ENCODE measurements around the gene BARHL1. TPM values are rescaled to one million over a fixed set of nuclear protein-coding genes. Genes with fewer than 3 reads are reported as not detected.

BARHL1 gene
- polyA plus RNA-seq, 1 donor from 2014 or later: not detected

DNA sequence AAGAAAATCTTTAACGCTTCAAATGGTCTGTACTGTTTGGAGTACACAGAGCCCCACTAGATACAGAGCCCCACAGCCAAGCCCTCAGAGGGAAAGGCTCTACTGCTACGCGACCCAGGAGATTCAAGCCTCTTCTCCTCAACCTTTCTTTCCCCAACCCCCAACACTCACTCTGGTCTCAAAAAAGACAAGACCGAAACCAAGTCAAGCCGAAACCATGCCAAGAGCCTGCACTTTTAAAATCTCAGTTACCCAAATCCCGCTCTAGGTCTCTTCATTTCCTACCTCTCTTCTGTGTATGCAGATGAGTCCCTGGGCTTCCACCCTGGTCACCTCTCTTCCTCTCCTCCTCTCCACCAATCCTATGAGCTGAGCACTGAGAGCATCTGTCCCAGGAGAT is 31.9 kb downstream of the BARHL1 start:
- Histone ChIP-seq H3F3A (ENCODE audit: insufficient read depth, low read length, poor library complexity, severe bottlenecking) (no peaks in the 10 kb centered on the region), H3K4me3 (ENCODE audit: low read length) (no peak overlapping the region), H3K4me2 (ENCODE audit: low read length) (no peak overlapping the region), H4K20me1 (ENCODE audit: insufficient read depth) (no peaks in the 10 kb centered on the region), H3K9me3 (ENCODE audit: low read length) (no peaks in the 10 kb centered on the region), H3K9ac (ENCODE audit: low read length) (no peak overlapping the region), H3K27ac (ENCODE audit: low read length) (no peak overlapping the region), H3K79me2 (replicated peaks; ENCODE audit: insufficient read depth, low read length) (no peaks in the 10 kb centered on the region), H3K36me3 (ENCODE audit: insufficient read depth, low read length) (peaks cover 3% of the 10 kb centered on the region), H3K27me3 (ENCODE audit: insufficient read depth, low read depth, low read length) (no peaks in the 10 kb centered on the region), H2AFZ (ENCODE audit: low read depth, low read length) (no peak overlapping the region), H3K9me2 (ENCODE audit: insufficient read depth, low read length) (no peaks in the 10 kb centered on the region)
- TF ChIP-seq EP300 (conservative IDR thresholded peaks at IDR 0.05; ENCODE audit: poor library complexity, severe bottlenecking): no peak
- no peak for TF ChIP-seq MXI1 (conservative IDR thresholded peaks at IDR 0.05; ENCODE audit: poor library complexity, severe bottlenecking)
- no peak for TF ChIP-seq EZH2 (IDR thresholded peaks at IDR 0.05; ENCODE audit: borderline replicate concordance, insufficient read depth, low read length, poor library complexity, severe bottlenecking)
- TF ChIP-seq RAD21 (conservative IDR thresholded peaks at IDR 0.05): no peak
- no peak for TF ChIP-seq POLR2AphosphoS5 (IDR thresholded peaks at IDR 0.05)
- TF ChIP-seq TAF1 (IDR thresholded peaks at IDR 0.05; ENCODE audit: low read depth): no peak
- no peak for TF ChIP-seq REST (IDR thresholded peaks at IDR 0.05; ENCODE audit: borderline replicate concordance)
- no peak for TF ChIP-seq SMC3 (conservative IDR thresholded peaks at IDR 0.05; ENCODE audit: poor library complexity)
- TF ChIP-seq, protein P1, sequence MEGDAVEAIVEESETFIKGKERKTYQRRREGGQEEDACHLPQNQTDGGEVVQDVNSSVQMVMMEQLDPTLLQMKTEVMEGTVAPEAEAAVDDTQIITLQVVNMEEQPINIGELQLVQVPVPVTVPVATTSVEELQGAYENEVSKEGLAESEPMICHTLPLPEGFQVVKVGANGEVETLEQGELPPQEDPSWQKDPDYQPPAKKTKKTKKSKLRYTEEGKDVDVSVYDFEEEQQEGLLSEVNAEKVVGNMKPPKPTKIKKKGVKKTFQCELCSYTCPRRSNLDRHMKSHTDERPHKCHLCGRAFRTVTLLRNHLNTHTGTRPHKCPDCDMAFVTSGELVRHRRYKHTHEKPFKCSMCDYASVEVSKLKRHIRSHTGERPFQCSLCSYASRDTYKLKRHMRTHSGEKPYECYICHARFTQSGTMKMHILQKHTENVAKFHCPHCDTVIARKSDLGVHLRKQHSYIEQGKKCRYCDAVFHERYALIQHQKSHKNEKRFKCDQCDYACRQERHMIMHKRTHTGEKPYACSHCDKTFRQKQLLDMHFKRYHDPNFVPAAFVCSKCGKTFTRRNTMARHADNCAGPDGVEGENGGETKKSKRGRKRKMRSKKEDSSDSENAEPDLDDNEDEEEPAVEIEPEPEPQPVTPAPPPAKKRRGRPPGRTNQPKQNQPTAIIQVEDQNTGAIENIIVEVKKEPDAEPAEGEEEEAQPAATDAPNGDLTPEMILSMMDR (IDR thresholded peaks at IDR 0.05; ENCODE audit: poor library complexity, severe bottlenecking): no peak

GRCh38 chr9:132615774-132616173 is 33.4 kb downstream of the BARHL1 start:
- H3K79me2 ChIP-seq (replicated peaks; ENCODE audit: insufficient read depth, low read length): no peaks in the 10 kb centered on the region
- TF ChIP-seq SMC3 (conservative IDR thresholded peaks at IDR 0.05; ENCODE audit: poor library complexity): no peak
- TF ChIP-seq, protein P1 (IDR thresholded peaks at IDR 0.05; ENCODE audit: poor library complexity, severe bottlenecking): no peak
- no peak for TF ChIP-seq RAD21 (conservative IDR thresholded peaks at IDR 0.05)
- TF ChIP-seq TAF1 (IDR thresholded peaks at IDR 0.05; ENCODE audit: low read depth): no peak
- no peak for TF ChIP-seq MXI1 (conservative IDR thresholded peaks at IDR 0.05; ENCODE audit: poor library complexity, severe bottlenecking)
- no peak for TF ChIP-seq POLR2AphosphoS5 (IDR thresholded peaks at IDR 0.05)
- TF ChIP-seq REST (IDR thresholded peaks at IDR 0.05; ENCODE audit: borderline replicate concordance): no peak
- no peak for TF ChIP-seq EP300 (conservative IDR thresholded peaks at IDR 0.05; ENCODE audit: poor library complexity, severe bottlenecking)
- no peak for TF ChIP-seq EZH2 (IDR thresholded peaks at IDR 0.05; ENCODE audit: borderline replicate concordance, insufficient read depth, low read length, poor library complexity, severe bottlenecking)
- no peak overlapping the region for H3K4me2 ChIP-seq (ENCODE audit: low read length)
- H3K9me2 ChIP-seq (ENCODE audit: insufficient read depth, low read length): no peaks in the 10 kb centered on the region
- no peak overlapping the region for H3K4me3 ChIP-seq (ENCODE audit: low read length)
- no peaks in the 10 kb centered on the region for H4K20me1 ChIP-seq (ENCODE audit: insufficient read depth)
- H3K36me3 ChIP-seq (ENCODE audit: insufficient read depth, low read length): peaks cover 3% of the 10 kb centered on the region
- no peaks in the 10 kb centered on the region for H3K9me3 ChIP-seq (ENCODE audit: low read length)
- no peak overlapping the region for H3K27ac ChIP-seq (ENCODE audit: low read length)
- H3K9ac ChIP-seq (ENCODE audit: low read length): no peak overlapping the region
- no peaks in the 10 kb centered on the region for H3F3A ChIP-seq (ENCODE audit: insufficient read depth, low read length, poor library complexity, severe bottlenecking)
- H3K27me3 ChIP-seq (ENCODE audit: insufficient read depth, low read depth, low read length): no peaks in the 10 kb centered on the region
- H2AFZ ChIP-seq (ENCODE audit: low read depth, low read length): no peak overlapping the region

All from neural cell (in vitro differentiated cells).